Neural cell (in vitro differentiated cells): ENCODE measurements around the gene NPAS3. TPM values are rescaled to one million over a fixed set of nuclear protein-coding genes. Genes with fewer than 3 reads are reported as not detected.

Source experiments
- H2AFZ ChIP-seq: fragments of 200-600, 300-800 bp; sonication (generic), shearing (Covaris generic); 2 replicates; pipeline ENCODE4 v1.6.0; 2014; ENCODE audit warnings: low read depth, mild to moderate bottlenecking, antibody characterized with exemption, low read length, moderate library complexity
- H3F3A ChIP-seq: fragments of 200-600 bp; shearing (Covaris generic); 2 replicates; pipeline ENCODE4 v1.6.1; 2016; ENCODE audit warnings: mild to moderate bottlenecking, moderate library complexity, mixed read lengths, antibody characterized with exemption, low read length; ENCODE audit not compliant: insufficient read depth, poor library complexity, severe bottlenecking
- H3K27ac ChIP-seq: fragments of 200-600, 300-800 bp; sonication (generic), shearing (Covaris generic); 2 replicates; pipeline ENCODE4 v1.5.1; 2014; ENCODE audit warnings: mild to moderate bottlenecking, low read length, moderate library complexity
- H3K27me3 ChIP-seq: fragments of 300-800, 200-600 bp; sonication (generic), shearing (Covaris generic); 2 replicates; pipeline ENCODE4 v1.6.0; 2014; ENCODE audit warnings: mild to moderate bottlenecking, low read depth, low read length, moderate library complexity; ENCODE audit not compliant: insufficient read depth
- H3K36me3 ChIP-seq: fragments of 300-800, 200-600 bp; sonication (generic), shearing (Covaris generic); 2 replicates; pipeline ENCODE4 v1.5.1; 2014; ENCODE audit warnings: mild to moderate bottlenecking, antibody characterized with exemption, low read length, moderate library complexity; ENCODE audit not compliant: insufficient read depth
- H3K4me2 ChIP-seq: fragments of 300-800, 200-600 bp; sonication (generic), shearing (Covaris generic); 2 replicates; pipeline ENCODE4 v1.6.0; 2014; ENCODE audit warnings: mild to moderate bottlenecking, low read length
- H3K4me3 ChIP-seq: fragments of 300-800, 200-600 bp; sonication (generic), shearing (Covaris generic); 2 replicates; pipeline ENCODE4 v1.5.1; 2014; ENCODE audit warnings: mild to moderate bottlenecking, low read length, moderate library complexity
- H3K79me2 ChIP-seq: fragments of 200-600 bp; shearing (Covaris generic); replicated peaks from 2 replicates; pipeline ENCODE4 v1.6.0; 2014; ENCODE audit warnings: mild to moderate bottlenecking, low read length, moderate library complexity; ENCODE audit not compliant: insufficient read depth
- H3K9ac ChIP-seq: fragments of 300-800, 200-600 bp; sonication (generic), shearing (Covaris generic); 2 replicates; pipeline ENCODE4 v1.6.1; 2016; ENCODE audit warnings: mild to moderate bottlenecking, low read length, mixed read lengths
- H3K9me2 ChIP-seq: fragments of 200-600 bp; shearing (Covaris generic); 2 replicates; pipeline ENCODE4 v1.6.1; 2016; ENCODE audit warnings: mild to moderate bottlenecking, low read length, mixed read lengths; ENCODE audit not compliant: insufficient read depth
- H3K9me3 ChIP-seq: fragments of 200-600, 300-800 bp; sonication (generic), shearing (Covaris generic); 2 replicates; pipeline ENCODE4 v1.6.1; 2016; ENCODE audit warnings: mild to moderate bottlenecking, mixed run types, low read length, moderate library complexity, mixed read lengths
- H4K20me1 ChIP-seq: fragments of 200-600 bp; shearing (Covaris generic); 2 replicates; pipeline ENCODE4 v1.6.1; 2016; ENCODE audit warnings: mild to moderate bottlenecking, mixed run types; ENCODE audit not compliant: insufficient read depth
- EP300 ChIP-seq: fragments of 450-650 bp; conservative IDR thresholded peaks from 2 replicates; pipeline ENCODE4 v1.6.1; 2014; ENCODE audit warnings: antibody characterized with exemption, mild to moderate bottlenecking, moderate library complexity; ENCODE audit not compliant: poor library complexity, severe bottlenecking
- EZH2 ChIP-seq: fragments of 200-600, 300-800 bp; shearing (Covaris generic), sonication (generic); IDR thresholded peaks from 2 replicates; pipeline ENCODE4 v1.6.1; 2014; ENCODE audit warnings: antibody characterized with exemption, low read length, borderline replicate concordance, mild to moderate bottlenecking; ENCODE audit not compliant: insufficient read depth, poor library complexity, severe bottlenecking
- MXI1 ChIP-seq: fragments of 450-650 bp; conservative IDR thresholded peaks from 2 replicates; pipeline ENCODE4 v1.6.1; 2014; ENCODE audit warnings: antibody characterized with exemption, mild to moderate bottlenecking; ENCODE audit not compliant: poor library complexity, severe bottlenecking
- POLR2AphosphoS5 ChIP-seq: IDR thresholded peaks from 2 replicates; pipeline ENCODE4 v1.6.1; 2012
- RAD21 ChIP-seq: fragments of 450-650 bp; conservative IDR thresholded peaks from 2 replicates; pipeline ENCODE4 v1.6.1; 2014; ENCODE audit warnings: antibody characterized with exemption, mild to moderate bottlenecking, moderate library complexity
- SMC3 ChIP-seq: fragments of 450-650 bp; conservative IDR thresholded peaks from 2 replicates; pipeline ENCODE4 v1.6.1; 2014; ENCODE audit warnings: antibody characterized with exemption, mild to moderate bottlenecking, moderate library complexity; ENCODE audit not compliant: poor library complexity
- TAF1 ChIP-seq: IDR thresholded peaks from 2 replicates; pipeline ENCODE4 v1.6.1; 2012; ENCODE audit warnings: low read depth
- polyA plus RNA-seq: library from polyadenylated mRNA; depleted of rRNA; stranded (reverse); fragments of >200 nt; gene quantifications from 2 replicates; pipeline ENCODE4 v1.2.3, GENCODE V29; 2014
- TF ChIP-seq, protein P1 (sequence below): fragments of 450-650 bp; IDR thresholded peaks from 2 replicates; pipeline ENCODE4 v1.5.1; 2014; ENCODE audit warnings: antibody characterized with exemption, mild to moderate bottlenecking, moderate library complexity; ENCODE audit not compliant: poor library complexity, severe bottlenecking
- TF ChIP-seq, protein P2 (sequence below): IDR thresholded peaks from 2 replicates; pipeline ENCODE4 v1.6.1; 2012; ENCODE audit warnings: borderline replicate concordance

NPAS3 gene
- polyA plus RNA-seq, 1 donor from 2014 or later: 1.3 TPM

DNA sequence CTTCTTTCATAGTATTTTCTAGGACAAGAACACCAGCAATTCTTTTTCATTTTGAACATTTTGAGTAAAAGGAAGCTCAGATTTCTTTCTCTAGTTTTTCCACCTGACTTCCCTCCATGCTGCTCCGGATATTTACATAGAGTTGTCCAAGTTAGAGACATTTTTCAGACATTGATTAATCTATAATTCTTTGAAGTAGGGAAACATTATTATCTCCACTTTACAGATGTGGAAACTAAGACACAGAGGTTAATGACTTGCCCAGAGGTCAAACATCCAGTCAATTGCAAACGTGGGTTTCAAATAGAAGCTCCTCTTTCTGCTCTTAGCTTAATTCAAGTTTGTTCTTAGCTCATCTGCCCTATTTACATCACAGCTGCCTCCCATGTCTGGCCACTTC is 873.9 kb downstream of the NPAS3 start:
- no peaks in the 10 kb centered on the region for H3K79me2 ChIP-seq
- no peak overlapping the region for H2AFZ ChIP-seq

DNA sequence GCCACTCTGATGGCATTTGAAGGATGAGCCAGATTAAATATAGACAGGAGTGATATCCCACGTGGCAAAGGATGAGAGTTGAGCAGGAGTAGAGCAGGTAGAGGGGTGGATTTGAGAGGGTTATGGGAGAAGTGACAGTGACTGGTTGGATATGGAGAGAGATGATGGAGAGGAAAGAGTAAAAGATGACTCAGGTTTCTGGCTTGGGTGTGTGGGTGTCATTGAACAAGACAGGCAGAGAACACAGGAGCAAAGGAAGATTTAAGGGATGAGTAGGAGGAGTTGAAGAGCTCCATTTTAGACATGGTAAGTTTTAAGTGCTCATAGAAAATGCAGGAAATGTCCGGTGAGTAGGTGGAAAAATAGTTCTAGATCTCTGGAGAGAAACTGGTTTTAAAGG is 875.3 kb downstream of the NPAS3 start:
- no peaks in the 10 kb centered on the region for H3F3A ChIP-seq
- no peak overlapping the region for H3K4me2 ChIP-seq

More for the DNA sequence above, 873.9 kb downstream of the NPAS3 start:
- Histone ChIP-seq H3K27me3 (no peaks in the 10 kb centered on the region), H3K4me3 (no peak overlapping the region), H3F3A (no peaks in the 10 kb centered on the region), H3K4me2 (no peak overlapping the region), H3K36me3 (no peaks in the 10 kb centered on the region), H3K9me3 (no peaks in the 10 kb centered on the region), H3K9me2 (no peaks in the 10 kb centered on the region), H3K27ac (no peak overlapping the region), H3K9ac (no peak overlapping the region), H4K20me1 (no peaks in the 10 kb centered on the region)
- TF ChIP-seq TAF1 (no peak), MXI1 (no peak), EP300 (no peak), RAD21 (no peak), SMC3 (no peak), POLR2AphosphoS5 (no peak), EZH2 (no peak)
- TF ChIP-seq, protein P1, sequence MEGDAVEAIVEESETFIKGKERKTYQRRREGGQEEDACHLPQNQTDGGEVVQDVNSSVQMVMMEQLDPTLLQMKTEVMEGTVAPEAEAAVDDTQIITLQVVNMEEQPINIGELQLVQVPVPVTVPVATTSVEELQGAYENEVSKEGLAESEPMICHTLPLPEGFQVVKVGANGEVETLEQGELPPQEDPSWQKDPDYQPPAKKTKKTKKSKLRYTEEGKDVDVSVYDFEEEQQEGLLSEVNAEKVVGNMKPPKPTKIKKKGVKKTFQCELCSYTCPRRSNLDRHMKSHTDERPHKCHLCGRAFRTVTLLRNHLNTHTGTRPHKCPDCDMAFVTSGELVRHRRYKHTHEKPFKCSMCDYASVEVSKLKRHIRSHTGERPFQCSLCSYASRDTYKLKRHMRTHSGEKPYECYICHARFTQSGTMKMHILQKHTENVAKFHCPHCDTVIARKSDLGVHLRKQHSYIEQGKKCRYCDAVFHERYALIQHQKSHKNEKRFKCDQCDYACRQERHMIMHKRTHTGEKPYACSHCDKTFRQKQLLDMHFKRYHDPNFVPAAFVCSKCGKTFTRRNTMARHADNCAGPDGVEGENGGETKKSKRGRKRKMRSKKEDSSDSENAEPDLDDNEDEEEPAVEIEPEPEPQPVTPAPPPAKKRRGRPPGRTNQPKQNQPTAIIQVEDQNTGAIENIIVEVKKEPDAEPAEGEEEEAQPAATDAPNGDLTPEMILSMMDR: no peak
- TF ChIP-seq, protein P2, sequence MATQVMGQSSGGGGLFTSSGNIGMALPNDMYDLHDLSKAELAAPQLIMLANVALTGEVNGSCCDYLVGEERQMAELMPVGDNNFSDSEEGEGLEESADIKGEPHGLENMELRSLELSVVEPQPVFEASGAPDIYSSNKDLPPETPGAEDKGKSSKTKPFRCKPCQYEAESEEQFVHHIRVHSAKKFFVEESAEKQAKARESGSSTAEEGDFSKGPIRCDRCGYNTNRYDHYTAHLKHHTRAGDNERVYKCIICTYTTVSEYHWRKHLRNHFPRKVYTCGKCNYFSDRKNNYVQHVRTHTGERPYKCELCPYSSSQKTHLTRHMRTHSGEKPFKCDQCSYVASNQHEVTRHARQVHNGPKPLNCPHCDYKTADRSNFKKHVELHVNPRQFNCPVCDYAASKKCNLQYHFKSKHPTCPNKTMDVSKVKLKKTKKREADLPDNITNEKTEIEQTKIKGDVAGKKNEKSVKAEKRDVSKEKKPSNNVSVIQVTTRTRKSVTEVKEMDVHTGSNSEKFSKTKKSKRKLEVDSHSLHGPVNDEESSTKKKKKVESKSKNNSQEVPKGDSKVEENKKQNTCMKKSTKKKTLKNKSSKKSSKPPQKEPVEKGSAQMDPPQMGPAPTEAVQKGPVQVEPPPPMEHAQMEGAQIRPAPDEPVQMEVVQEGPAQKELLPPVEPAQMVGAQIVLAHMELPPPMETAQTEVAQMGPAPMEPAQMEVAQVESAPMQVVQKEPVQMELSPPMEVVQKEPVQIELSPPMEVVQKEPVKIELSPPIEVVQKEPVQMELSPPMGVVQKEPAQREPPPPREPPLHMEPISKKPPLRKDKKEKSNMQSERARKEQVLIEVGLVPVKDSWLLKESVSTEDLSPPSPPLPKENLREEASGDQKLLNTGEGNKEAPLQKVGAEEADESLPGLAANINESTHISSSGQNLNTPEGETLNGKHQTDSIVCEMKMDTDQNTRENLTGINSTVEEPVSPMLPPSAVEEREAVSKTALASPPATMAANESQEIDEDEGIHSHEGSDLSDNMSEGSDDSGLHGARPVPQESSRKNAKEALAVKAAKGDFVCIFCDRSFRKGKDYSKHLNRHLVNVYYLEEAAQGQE: no peak

More for the DNA sequence above, 875.3 kb downstream of the NPAS3 start:
- Histone ChIP-seq H3K79me2 (no peaks in the 10 kb centered on the region), H3K9me2 (no peaks in the 10 kb centered on the region), H3K9me3 (no peaks in the 10 kb centered on the region), H3K4me3 (no peak overlapping the region), H3K27ac (no peak overlapping the region), H2AFZ (no peak overlapping the region), H4K20me1 (no peaks in the 10 kb centered on the region), H3K9ac (no peak overlapping the region), H3K36me3 (no peaks in the 10 kb centered on the region), H3K27me3 (no peaks in the 10 kb centered on the region)
- TF ChIP-seq SMC3 (no peak), MXI1 (no peak), TAF1 (no peak), RAD21 (no peak), POLR2AphosphoS5 (no peak), EZH2 (no peak), EP300 (no peak)
- TF ChIP-seq, protein P1: no peak
- TF ChIP-seq, protein P2: no peak
